NCI-H1092 (cell line): ENCODE measurements around the gene SPAG16.

Source experiments
- DNase-seq: peaks from one replicate; lab custom pipeline; 2025; lab: John Stamatoyannopoulos, UW

Gene SPAG16

DNA sequence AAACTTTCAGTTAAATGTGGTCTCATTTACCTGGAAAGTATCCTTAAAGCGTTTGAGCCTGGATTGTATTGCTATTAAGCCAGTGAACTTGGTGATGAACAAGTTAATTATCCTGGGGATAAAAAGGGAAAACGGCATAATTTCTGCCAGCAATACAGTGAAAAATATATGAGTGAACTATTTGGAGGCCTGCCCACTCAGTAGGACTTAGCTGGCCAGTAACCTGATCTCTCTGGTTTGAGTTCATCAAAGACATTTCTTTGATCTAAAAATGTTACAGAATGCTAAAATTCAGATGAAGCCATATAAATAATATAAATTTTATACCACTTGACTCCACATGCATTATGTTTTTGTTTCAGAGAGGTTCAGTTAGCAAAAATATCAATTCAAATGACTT lies 885.5 kb downstream of the SPAG16 start:
- no peak for DNase-seq

DNA sequence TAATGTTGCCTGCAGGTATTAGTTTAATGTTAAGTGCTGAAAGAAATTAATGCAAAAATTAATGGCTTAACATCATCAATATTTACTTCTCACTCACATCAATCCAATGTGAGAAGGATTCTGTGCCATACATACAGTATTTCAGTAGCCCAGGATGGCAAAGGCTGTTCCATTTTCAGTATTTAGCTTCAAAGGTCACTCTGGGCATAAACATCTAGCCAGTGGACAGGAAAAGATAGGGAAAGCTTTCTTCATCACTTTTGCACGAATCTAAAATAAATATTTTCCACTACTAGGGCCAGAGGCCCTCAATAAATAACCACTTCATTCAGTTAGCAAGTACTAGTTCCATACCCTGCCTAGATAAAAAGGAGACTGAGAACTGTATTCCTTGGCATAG lies 890.3 kb downstream of the SPAG16 start:
- DNase-seq, result no peak

DNA sequence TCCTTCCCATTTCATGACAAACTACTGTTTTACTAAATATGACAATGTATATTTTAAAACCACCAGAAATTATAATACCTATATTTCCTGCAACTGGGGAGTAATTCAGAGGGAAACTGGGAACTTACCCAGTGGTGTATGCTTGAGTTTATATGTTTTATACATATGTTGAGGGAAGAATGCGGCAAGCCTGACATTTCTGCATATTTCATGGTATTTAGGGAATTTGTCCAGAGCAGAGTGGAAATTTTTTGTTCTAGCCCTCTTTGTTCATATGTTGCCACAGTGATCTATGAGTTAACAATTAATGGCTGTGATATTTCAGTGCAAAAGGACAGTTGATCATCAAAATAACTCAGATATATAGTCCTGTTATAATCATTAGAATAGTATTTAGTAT lies 895.8 kb downstream of the SPAG16 start:
- no peak for DNase-seq

DNA sequence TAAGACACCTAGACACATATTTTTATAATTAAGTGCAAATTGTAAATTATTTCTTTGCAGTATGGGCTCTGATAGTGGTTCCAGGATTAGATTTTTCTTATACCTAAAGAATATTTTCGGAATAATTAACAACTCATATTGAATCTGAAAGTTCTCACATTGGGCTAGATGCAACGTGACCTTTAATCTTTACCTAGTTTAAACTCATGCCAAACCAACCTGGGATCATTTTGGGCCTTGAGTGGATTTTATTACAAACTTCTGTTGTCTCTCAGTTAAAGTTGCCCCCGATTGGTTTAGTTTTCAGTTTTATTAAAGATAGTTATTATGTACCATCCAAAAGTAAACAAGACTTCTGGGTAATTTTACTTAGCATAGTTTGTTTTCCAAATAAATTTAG lies 896.4 kb downstream of the SPAG16 start:
- no peak for DNase-seq

DNA sequence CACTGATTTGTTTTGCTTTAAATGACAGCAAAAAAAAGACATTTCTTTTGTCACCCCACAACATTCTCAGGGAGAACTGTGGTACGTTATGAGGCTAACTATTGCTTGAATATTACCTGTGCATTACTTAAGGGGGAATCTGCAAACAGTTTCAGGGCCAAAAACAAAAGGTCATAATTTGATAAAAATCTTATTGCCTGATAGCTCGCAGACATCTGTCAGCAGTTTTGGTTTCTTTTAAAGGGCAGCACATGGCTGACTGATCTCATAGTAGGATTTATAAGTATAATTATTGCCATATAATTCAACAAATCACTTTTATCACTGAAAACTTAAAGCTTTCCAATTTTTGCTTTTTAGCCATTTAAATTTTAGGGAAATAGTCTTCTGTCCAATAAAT lies 900.2 kb downstream of the SPAG16 start:
- DNase-seq, result no peak

DNA sequence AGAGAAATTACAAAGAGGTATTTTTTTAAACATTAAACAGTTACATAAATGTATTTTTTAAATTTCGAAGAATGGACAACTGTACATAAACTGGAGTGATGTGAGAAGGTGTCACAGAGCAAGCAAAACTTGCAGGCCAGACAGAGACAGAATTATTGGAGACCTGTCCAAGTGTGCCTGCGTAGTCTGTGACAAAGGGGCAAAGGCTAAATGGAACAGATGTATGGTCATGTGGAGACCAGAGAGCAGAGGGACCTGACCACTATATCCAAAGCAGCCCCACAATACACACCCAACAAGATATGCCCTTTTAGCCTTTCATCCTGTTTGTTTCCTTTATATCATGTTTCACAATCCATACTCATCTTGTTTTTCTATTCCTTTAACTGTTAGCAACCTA lies 901.3 kb downstream of the SPAG16 start:
- no peak for DNase-seq

DNA sequence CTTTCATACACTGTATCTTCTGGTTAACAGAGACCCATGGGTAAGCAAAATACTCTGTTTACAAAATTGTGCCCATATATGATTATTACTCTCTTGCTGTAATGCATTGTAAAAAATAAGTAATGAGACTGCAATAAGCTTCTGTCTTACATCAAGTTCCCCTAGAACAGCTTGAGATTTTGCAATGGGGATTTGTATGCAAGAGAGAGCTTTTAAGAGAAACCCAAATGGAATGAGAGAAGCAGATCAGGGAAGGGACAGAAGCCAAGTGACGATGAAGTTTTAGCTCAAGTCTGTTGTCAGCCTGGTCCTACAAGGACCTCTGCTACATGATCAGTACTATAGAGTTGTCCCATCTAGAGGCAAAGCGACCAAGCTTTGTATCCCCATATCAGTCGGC lies 908.4 kb downstream of the SPAG16 start:
- no peak for DNase-seq

DNA sequence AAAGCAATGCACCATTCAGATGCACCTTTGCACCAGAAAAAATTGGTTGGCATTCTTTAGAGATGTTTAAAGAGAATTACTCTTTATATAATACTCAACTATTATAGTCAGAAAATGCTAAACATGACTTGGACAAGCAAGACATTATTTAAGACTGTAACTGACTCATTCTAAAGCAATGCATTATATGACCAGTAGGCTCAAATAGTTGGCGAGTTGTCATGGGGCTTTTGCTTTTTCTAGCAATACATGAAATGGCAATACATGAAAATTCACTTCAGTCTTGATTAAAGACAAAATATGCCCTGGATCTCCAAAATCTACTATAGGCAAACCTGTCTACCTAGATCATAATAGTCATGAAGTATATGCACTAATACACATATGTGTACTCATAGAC lies 909.7 kb downstream of the SPAG16 start:
- no peak for DNase-seq

DNA sequence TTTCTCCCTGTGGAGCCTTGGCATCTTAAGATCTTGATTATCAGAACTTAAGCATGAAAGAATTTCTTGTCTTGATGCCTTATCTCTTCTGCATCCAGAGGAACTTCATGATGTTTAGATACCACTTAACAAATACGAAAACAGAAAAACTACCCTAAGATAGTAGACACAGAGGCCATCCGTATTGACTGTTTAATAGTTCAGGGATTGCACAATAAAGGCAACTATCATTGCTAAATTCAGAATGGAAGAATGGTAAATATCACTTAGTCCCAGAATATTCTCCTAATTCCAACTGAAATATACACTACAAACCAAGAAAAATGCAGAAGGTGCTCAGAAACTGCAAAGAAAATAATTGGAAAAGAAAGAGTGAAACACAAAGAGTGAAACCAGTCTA lies 912.0 kb downstream of the SPAG16 start:
- DNase-seq, result no peak

DNA sequence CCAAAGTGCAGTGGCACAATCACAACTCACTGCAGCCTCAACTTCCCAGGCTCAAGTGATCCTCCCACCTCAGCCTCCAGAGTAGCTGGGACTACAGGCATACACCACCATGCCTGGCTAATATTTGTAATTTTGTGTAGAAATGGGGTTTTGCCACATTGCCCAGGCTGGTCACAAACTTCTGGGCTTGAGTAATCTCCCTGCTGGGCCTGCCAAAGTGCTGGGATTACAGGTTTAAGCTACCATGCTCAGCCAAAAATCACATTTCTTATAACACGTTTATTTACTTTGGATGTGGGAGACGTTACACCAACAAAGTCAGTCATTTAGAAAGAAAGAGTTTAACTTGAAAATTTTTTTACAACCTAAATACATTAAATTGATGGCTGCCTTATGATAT lies 917.6 kb downstream of the SPAG16 start:
- no peak for DNase-seq

DNA sequence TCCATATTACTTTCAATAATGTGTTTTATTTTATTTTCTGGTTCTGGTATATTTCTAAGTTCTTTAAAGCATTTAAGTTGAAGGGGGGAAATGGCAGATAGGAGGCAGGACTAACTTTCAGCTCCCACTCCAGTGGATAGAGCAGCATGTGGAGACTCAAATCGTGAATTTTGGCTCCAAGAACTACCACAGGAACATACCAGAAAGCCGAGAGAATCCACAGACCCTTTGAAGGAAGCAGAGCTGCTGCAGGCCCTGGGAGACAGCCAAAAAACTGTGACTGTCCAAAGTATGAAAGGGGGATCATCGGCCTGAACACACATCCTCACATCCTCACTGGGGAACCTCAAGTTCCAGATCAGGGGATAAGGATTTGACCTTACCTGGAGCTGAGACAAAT lies 919.0 kb downstream of the SPAG16 start:
- no peak for DNase-seq

DNA sequence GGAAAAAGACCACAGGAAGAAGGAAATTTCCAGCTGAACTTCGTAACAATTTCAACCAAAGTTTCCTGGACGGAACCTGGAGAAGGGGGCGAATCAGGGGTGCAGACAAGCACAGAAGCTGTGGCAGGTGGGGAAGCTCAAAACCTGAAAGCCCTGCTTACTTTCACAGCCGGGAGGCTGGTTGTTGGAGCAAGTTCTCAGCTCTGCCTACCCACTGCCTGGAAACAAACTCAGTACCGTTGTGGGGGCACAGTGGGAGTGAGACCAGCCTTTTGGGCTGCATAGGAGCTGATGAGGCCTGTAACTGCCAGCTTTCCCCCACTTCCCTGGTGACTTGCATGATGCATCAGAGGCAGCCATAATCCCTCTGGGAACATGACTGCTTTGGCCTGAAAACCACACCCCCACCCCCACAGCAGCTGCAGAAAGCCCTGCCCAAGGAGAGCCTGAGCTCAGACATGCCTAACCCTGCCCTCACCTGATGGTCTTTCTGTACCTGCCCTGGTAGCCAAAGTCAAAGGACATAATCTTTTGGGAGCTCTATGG lies 919.6 kb downstream of the SPAG16 start:
- DNase-seq, result no peak

DNA sequence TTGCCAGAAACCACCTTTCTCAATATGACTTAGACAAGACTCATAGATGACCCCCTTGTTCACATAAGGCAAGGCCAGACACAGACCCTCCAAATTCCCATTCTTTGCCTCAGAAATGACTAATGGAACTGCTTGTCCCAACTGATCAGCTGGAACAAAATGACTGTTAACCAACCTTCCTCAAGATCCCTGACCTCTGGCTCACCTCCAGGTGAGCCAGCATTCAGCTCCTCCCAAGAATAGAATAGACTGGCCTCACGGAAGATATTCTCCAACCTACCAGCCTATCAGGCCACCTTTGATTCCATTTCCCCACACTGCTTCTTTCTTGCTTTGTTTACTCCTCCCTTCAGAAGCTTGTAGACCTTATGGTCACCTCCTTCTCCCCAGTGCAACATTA lies 930.8 kb downstream of the SPAG16 start:
- DNase-seq, result no peak

DNA sequence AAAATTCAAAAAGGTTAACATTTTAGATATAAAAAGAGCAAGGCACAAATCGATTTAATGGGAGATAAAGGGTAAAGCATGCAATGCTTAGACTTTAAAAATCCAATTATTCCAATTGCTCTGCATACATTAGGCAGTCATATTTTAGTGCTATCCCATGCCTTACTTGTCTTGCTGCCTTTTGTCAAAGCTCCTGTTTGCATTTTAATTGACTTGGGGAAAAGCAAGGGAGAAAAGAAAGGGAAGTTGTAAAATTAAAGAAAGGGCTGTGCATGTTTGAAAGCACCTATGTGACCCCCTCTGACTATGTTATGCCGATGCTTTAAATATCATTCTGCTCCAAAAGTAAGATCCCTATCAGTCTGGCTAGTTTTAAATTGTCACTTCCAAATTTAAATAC lies 932.9 kb downstream of the SPAG16 start:
- DNase-seq, result no peak

DNA sequence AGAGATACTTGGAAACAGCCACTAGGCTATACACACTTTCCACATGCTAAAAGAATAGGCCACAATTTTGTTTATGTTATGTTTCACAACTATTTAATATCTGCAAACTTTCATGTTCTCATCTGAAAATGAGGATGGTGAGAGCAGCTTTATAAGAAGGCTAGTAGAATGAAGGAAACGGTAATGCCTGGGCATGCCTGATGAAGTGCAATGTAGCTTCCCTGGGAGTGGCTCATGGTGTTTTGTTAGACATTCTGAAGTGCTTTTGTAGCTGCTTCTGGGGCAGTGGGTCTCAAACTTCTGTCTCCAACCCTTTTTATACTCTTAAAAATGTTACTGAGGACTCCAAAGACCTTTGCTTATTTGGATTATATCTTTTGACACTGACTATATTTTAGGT lies 933.3 kb downstream of the SPAG16 start:
- no peak for DNase-seq

DNA sequence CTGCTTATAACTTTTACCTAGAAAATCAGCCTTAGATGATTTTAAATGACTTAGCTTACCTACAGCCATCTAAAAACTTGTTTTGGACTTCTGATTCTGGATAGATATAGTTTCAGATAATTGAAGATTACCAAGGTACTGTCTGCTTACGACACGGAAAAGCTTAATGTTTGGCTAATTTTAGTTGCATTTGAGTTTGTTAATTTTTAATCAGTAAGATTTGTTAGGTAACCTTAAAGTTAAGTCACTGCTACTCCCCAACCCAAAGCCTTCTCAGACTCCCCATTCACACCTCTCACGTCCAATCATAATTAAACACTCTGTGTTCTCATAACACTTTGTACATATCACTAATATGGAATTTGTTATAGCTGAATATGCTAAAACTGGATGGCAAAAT lies 936.0 kb downstream of the SPAG16 start:
- no peak for DNase-seq

DNA sequence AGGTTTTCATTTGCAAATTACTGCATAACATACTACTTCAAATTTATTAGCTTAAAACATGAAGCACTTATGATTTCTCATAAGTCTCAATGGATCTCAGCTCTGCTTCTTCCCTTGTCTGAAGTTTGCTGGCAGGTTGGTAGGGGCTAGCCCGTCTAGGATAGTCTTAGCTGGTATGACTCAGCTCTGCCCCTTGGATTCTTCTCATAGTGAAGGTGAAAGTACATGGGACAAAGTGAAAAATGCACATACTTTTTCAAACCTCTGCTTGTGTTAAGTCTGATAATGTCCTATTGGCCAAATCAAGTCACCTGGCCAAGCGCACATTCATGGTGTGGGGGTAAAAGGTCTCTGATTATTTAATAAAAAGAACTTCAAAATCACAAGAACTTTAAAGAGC lies 941.8 kb downstream of the SPAG16 start:
- no peak for DNase-seq

DNA sequence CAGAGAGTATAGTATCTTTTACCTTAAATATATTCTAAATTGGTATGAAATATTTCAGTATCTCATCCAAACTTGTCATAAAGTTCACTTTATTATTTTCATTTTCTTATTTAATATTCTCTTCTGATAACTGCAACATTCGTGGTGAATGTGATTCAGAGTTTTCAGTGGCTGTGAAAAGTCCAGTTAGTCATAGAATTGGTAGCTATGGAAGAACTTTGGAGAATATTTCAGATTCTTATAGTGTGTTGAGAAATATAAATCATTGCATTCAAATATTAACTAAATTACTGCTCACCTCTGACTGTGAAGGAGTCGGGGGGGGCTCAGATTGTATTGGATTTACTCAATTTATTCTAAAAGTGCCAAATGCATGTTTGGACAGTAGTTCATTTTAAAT lies 948.0 kb downstream of the SPAG16 start:
- no peak for DNase-seq

DNA sequence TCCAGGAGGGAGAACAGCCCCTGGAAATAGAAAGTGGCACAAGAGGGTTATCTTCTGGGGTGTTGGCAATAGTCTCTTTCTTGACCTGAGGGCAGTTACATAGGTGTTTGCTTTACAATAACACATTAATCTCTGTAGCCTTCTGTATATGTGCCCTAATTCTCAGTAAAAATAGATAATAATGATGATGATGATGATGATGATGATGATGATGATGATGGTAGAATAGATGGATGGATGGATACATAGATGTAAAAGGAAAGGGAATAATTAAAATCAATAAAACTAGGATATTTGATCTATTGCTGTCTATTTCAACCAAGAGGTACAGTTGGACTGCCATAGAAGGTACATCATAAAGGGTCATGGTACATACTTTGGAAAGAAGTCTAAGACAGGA lies 948.9 kb downstream of the SPAG16 start:
- DNase-seq, result no peak

DNA sequence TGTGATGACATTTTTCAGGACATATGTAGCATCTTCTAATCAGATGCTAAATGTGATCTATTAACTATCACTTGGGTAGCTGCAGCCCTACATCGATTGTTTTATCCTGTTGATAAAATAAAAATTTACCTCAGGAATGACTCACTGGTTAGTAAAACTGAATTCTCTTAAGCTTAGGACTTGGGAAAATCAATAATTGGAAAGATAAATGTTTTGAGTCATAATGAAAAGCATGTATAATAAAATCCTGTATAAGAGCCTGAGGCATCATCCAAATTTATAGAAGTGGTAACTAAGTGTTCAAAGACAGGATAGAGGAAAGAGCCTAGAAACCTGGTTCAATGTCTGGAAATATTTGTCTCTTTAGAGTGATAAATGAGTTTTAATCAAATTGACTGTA lies 958.5 kb downstream of the SPAG16 start:
- no peak for DNase-seq

DNA sequence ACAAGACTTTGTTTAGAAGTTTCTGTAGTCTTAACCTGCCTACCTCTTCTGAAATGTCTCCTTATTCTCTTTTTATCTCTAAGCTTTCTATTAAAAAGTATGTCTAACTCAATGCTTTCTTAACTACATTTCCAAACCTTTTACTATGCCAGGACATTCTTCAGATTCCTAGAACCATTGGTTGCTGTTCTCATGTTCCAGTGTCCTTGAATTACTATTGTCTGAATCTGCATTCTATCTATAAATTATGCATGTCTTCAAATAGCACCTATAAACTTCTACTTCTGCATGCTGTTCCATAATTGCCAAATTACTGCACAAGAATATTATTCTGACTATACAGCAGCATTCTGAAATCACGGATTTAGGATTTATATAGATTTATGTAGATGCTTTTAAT lies 960.6 kb downstream of the SPAG16 start:
- DNase-seq, result no peak

DNA sequence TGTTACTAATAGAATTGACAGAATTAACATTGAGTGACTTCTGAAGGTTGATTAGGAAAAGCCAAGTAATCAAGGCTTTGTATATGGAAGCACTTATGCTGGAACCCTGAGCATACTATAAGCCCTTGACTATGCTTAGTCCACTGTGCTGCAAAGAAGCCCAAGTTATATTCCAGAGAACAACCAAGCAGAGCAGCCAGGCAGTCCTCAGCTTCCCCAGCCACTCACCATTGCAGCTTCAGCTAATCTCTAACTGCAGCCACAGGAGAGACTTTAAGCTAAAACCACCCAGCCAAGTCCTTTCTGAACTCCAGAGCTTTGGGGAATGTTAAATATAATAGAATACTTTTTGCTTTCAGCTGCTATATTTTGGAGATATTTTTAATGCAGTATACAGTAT lies 962.2 kb downstream of the SPAG16 start:
- no peak for DNase-seq

DNA sequence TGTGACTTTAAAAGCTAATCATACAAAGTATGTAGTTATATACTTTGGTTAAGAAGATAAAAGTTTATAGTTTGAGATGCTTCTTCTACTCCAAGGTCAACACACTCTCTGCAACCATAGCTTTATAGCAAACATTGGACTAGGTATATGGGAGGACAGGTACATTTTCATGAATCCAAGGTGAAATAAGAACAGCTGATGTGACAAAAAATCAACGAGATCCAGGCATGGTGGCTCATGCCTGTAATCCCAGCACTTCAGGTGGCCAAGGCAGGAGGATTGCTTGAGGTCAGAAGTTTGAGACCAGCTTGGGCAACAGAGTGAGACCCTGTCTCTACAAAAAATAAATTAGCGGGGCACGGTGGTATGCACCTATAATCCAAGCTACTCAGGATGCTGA lies 963.3 kb downstream of the SPAG16 start:
- no peak for DNase-seq

DNA sequence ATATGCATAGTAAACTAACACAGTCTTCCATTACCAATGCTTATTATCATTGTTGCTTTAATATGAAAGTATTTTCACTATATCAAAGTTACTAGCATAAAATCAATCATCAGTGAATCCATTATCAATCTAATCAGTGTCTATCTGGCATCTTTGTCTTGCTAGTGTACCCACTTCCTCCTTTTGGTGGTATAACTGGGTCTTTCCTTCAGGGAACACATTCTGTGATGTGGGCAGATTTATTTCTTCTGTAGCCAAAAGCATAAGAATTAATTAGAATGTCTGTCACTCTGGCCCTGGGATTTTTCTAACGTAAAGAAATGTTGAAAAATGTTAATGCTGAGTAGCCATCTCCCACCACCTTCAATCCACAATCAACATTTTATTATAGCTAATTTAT lies 970.8 kb downstream of the SPAG16 start:
- no peak for DNase-seq

DNA sequence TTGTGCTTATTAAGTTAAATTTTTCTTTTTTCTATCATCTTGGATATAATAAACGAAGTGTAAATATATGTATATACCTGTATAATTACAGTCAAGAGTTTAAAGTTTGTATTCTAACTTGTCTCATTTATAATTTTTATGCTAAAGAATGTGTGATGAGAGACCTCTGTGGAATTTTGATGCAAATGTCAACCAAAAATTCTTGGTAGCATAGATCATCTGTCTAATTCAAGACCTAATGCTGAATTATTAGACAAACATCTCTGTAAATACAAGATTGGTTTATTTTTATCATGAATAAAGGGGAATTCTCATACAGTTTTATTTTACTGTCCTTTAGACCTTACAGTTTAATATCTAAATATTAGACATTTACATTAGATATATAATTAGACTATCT lies 977.4 kb downstream of the SPAG16 start:
- no peak for DNase-seq
